Activated naive CD8-positive, alpha-beta T cell treated with anti-CD3 and anti-CD28 coated beads for 36 hours (primary cell): ENCODE results near the gene NCK2. TPM values are rescaled to one million over a fixed set of nuclear protein-coding genes. Genes with fewer than 3 reads are reported as not detected.
A peak's percentile ranks its signal among the peaks of the same experiment; 100 is the strongest.

ENCODE experiments used
- DNase-seq: peaks from one replicate; pipeline ENCODE4 v3.0.0; 2021
- H3K27ac Mint-ChIP-seq: one replicate; pipeline ENCODE4 v1.8.0; 2022; ENCODE audit warnings: mild to moderate bottlenecking, moderate library complexity, mixed read lengths
- H3K27me3 Mint-ChIP-seq: one replicate; pipeline ENCODE4 v1.8.0; 2022; ENCODE audit warnings: mild to moderate bottlenecking, mixed read lengths
- H3K36me3 Mint-ChIP-seq: one replicate; pipeline ENCODE4 v1.8.0; 2021; ENCODE audit warnings: mild to moderate bottlenecking, mixed read lengths
- H3K4me1 Mint-ChIP-seq: one replicate; pipeline ENCODE4 v1.8.0; 2021; ENCODE audit warnings: mixed read lengths
- H3K4me3 Mint-ChIP-seq: one replicate; pipeline ENCODE4 v1.8.0; 2022; ENCODE audit warnings: mild to moderate bottlenecking, moderate library complexity, mixed read lengths
- H3K9me3 Mint-ChIP-seq: one replicate; pipeline ENCODE4 v1.8.0; 2022; ENCODE audit warnings: mixed read lengths
- total RNA-seq, 2 experiments: library from RNA; stranded (reverse); gene quantifications; one replicate each; pipeline ENCODE4 v1.2.3, GENCODE V29; 2021

Gene NCK2
- total RNA-seq, 2 experiments from 2014 or later: 76.1 to 78.1 TPM

- Mint-ChIP-seq H3K27ac (peak overlapping the region; percentile 81), H3K4me1 (peaks cover 93% of the 10 kb centered on the region), H3K36me3 (peaks cover 34% of the 10 kb centered on the region), H3K27me3 (no peaks in the 10 kb centered on the region), H3K4me3 (no peak overlapping the region), H3K9me3 (no peaks in the 10 kb centered on the region)
- DNase-seq: no peak
These were observed 28.9 kb downstream of the NCK2 start for GRCh38 chr2:105773568-105773967.

GRCh38 chr2:105774781-105775337 is 30.1 kb downstream of the NCK2 start:
- no peak for DNase-seq
- H3K4me1 Mint-ChIP-seq: peaks cover 92% of the 10 kb centered on the region
- no peaks in the 10 kb centered on the region for H3K9me3 Mint-ChIP-seq
- no peaks in the 10 kb centered on the region for H3K27me3 Mint-ChIP-seq
- H3K27ac Mint-ChIP-seq: peak overlapping the region; percentile 93
- peaks cover 29% of the 10 kb centered on the region for H3K36me3 Mint-ChIP-seq
- H3K4me3 Mint-ChIP-seq: peak overlapping the region; percentile 52

- Mint-ChIP-seq H3K4me3 (peak overlapping the region; percentile 71), H3K27ac (peak overlapping the region; percentile 93), H3K4me1 (peaks cover 92% of the 10 kb centered on the region), H3K27me3 (no peaks in the 10 kb centered on the region), H3K9me3 (no peaks in the 10 kb centered on the region), H3K36me3 (peaks cover 36% of the 10 kb centered on the region)
- peak; percentile 43 for DNase-seq
These were observed 31.3 kb downstream of the NCK2 start for GRCh38 chr2:105775809-105776559.

- Mint-ChIP-seq H3K4me1 (peaks cover 93% of the 10 kb centered on the region), H3K4me3 (peak overlapping the region; percentile 71), H3K27ac (peak overlapping the region; percentile 93), H3K36me3 (peaks cover 41% of the 10 kb centered on the region), H3K9me3 (no peaks in the 10 kb centered on the region), H3K27me3 (no peaks in the 10 kb centered on the region)
- DNase-seq: no peak
These were observed 31.8 kb downstream of the NCK2 start for GRCh38 chr2:105776560-105776928.

GRCh38 chr2:105777031-105777482 is 32.3 kb downstream of the NCK2 start:
- H3K4me1 Mint-ChIP-seq: peaks cover 93% of the 10 kb centered on the region
- H3K27me3 Mint-ChIP-seq: no peaks in the 10 kb centered on the region
- H3K9me3 Mint-ChIP-seq: no peaks in the 10 kb centered on the region
- H3K36me3 Mint-ChIP-seq: peaks cover 45% of the 10 kb centered on the region
- H3K27ac Mint-ChIP-seq: peak overlapping the region; percentile 93
- peak overlapping the region; percentile 71 for H3K4me3 Mint-ChIP-seq
- DNase-seq: no peak

- no peaks in the 10 kb centered on the region for H3K27me3 Mint-ChIP-seq
- no peak for DNase-seq
- H3K4me3 Mint-ChIP-seq: peak overlapping the region; percentile 71
- peaks cover 43% of the 10 kb centered on the region for H3K36me3 Mint-ChIP-seq
- no peaks in the 10 kb centered on the region for H3K9me3 Mint-ChIP-seq
- peaks cover 93% of the 10 kb centered on the region for H3K4me1 Mint-ChIP-seq
- H3K27ac Mint-ChIP-seq: peak overlapping the region; percentile 93
These were observed 32.9 kb downstream of the NCK2 start for GRCh38 chr2:105777506-105778055.

- no peak for DNase-seq
- Mint-ChIP-seq H3K36me3 (peaks cover 40% of the 10 kb centered on the region), H3K9me3 (no peaks in the 10 kb centered on the region), H3K27me3 (no peaks in the 10 kb centered on the region), H3K4me1 (peaks cover 94% of the 10 kb centered on the region), H3K4me3 (peak overlapping the region; percentile 71), H3K27ac (peak overlapping the region; percentile 93)
These were observed 33.4 kb downstream of the NCK2 start for GRCh38 chr2:105778080-105778607.

GRCh38 chr2:105779394-105779793 is 34.7 kb downstream of the NCK2 start:
- H3K27ac Mint-ChIP-seq: peak overlapping the region; percentile 79
- DNase-seq: no peak
- H3K27me3 Mint-ChIP-seq: no peaks in the 10 kb centered on the region
- peaks cover 35% of the 10 kb centered on the region for H3K36me3 Mint-ChIP-seq
- peaks cover 94% of the 10 kb centered on the region for H3K4me1 Mint-ChIP-seq
- no peak overlapping the region for H3K4me3 Mint-ChIP-seq
- H3K9me3 Mint-ChIP-seq: no peaks in the 10 kb centered on the region

GRCh38 chr2:105780606-105781005 is 35.9 kb downstream of the NCK2 start:
- peak overlapping the region; percentile 84 for H3K27ac Mint-ChIP-seq
- DNase-seq: no peak
- H3K36me3 Mint-ChIP-seq: peaks cover 33% of the 10 kb centered on the region
- peaks cover 91% of the 10 kb centered on the region for H3K4me1 Mint-ChIP-seq
- no peaks in the 10 kb centered on the region for H3K27me3 Mint-ChIP-seq
- no peaks in the 10 kb centered on the region for H3K9me3 Mint-ChIP-seq
- H3K4me3 Mint-ChIP-seq: peak overlapping the region; percentile 33

GRCh38 chr2:105781274-105781978 is 36.7 kb downstream of the NCK2 start:
- H3K36me3 Mint-ChIP-seq: peaks cover 31% of the 10 kb centered on the region

GRCh38 chr2:105782123-105782522 is 37.4 kb downstream of the NCK2 start:
- H3K4me1 Mint-ChIP-seq: peaks cover 91% of the 10 kb centered on the region
- H3K9me3 Mint-ChIP-seq: no peaks in the 10 kb centered on the region
- no peak for DNase-seq
- peak overlapping the region; percentile 84 for H3K27ac Mint-ChIP-seq
- no peaks in the 10 kb centered on the region for H3K27me3 Mint-ChIP-seq
- peak overlapping the region; percentile 59 for H3K4me3 Mint-ChIP-seq
- peaks cover 35% of the 10 kb centered on the region for H3K36me3 Mint-ChIP-seq

More at GRCh38 chr2:105781274-105781978, 36.7 kb downstream of the NCK2 start:
- no peak for DNase-seq
- no peaks in the 10 kb centered on the region for H3K9me3 Mint-ChIP-seq
- H3K4me1 Mint-ChIP-seq: peaks cover 91% of the 10 kb centered on the region
- H3K27me3 Mint-ChIP-seq: no peaks in the 10 kb centered on the region
- peak overlapping the region; percentile 59 for H3K4me3 Mint-ChIP-seq
- peak overlapping the region; percentile 84 for H3K27ac Mint-ChIP-seq

- H3K27me3 Mint-ChIP-seq: no peaks in the 10 kb centered on the region
- H3K4me3 Mint-ChIP-seq: peak overlapping the region; percentile 59
- no peaks in the 10 kb centered on the region for H3K9me3 Mint-ChIP-seq
- DNase-seq: no peak
- H3K36me3 Mint-ChIP-seq: peaks cover 38% of the 10 kb centered on the region
- H3K4me1 Mint-ChIP-seq: peaks cover 91% of the 10 kb centered on the region
- peak overlapping the region; percentile 84 for H3K27ac Mint-ChIP-seq
These were observed 37.9 kb downstream of the NCK2 start for GRCh38 chr2:105782646-105783045.

- Mint-ChIP-seq H3K4me3 (peak overlapping the region; percentile 59), H3K27me3 (no peaks in the 10 kb centered on the region), H3K27ac (peak overlapping the region; percentile 84), H3K4me1 (peaks cover 91% of the 10 kb centered on the region), H3K36me3 (peaks cover 39% of the 10 kb centered on the region), H3K9me3 (no peaks in the 10 kb centered on the region)
- no peak for DNase-seq
These were observed 38.5 kb downstream of the NCK2 start for GRCh38 chr2:105783151-105783738.

GRCh38 chr2:105783972-105784371 is 39.3 kb downstream of the NCK2 start:
- no peaks in the 10 kb centered on the region for H3K27me3 Mint-ChIP-seq
- H3K4me1 Mint-ChIP-seq: peaks cover 92% of the 10 kb centered on the region
- no peaks in the 10 kb centered on the region for H3K9me3 Mint-ChIP-seq
- no peak for DNase-seq
- peaks cover 35% of the 10 kb centered on the region for H3K36me3 Mint-ChIP-seq
- H3K4me3 Mint-ChIP-seq: peak overlapping the region; percentile 38
- H3K27ac Mint-ChIP-seq: peak overlapping the region; percentile 84
